Neural cell (in vitro differentiated cells): Measurements from ENCODE around the gene IL22. TPM values are rescaled to one million over a fixed set of nuclear protein-coding genes. Genes with fewer than 3 reads are reported as not detected.

Source experiments
- H2AFZ ChIP-seq: fragments of 200-600, 300-800 bp; sonication (generic), shearing (Covaris generic); 2 replicates; pipeline ENCODE4 v1.6.0; 2014; ENCODE audit warnings: low read depth, mild to moderate bottlenecking, antibody characterized with exemption, low read length, moderate library complexity
- H3F3A ChIP-seq: fragments of 200-600 bp; shearing (Covaris generic); 2 replicates; pipeline ENCODE4 v1.6.1; 2016; ENCODE audit warnings: mild to moderate bottlenecking, moderate library complexity, mixed read lengths, antibody characterized with exemption, low read length; ENCODE audit not compliant: insufficient read depth, poor library complexity, severe bottlenecking
- H3K27ac ChIP-seq: fragments of 200-600, 300-800 bp; sonication (generic), shearing (Covaris generic); 2 replicates; pipeline ENCODE4 v1.5.1; 2014; ENCODE audit warnings: mild to moderate bottlenecking, low read length, moderate library complexity
- H3K27me3 ChIP-seq: fragments of 300-800, 200-600 bp; sonication (generic), shearing (Covaris generic); 2 replicates; pipeline ENCODE4 v1.6.0; 2014; ENCODE audit warnings: mild to moderate bottlenecking, low read depth, low read length, moderate library complexity; ENCODE audit not compliant: insufficient read depth
- H3K36me3 ChIP-seq: fragments of 300-800, 200-600 bp; sonication (generic), shearing (Covaris generic); 2 replicates; pipeline ENCODE4 v1.5.1; 2014; ENCODE audit warnings: mild to moderate bottlenecking, antibody characterized with exemption, low read length, moderate library complexity; ENCODE audit not compliant: insufficient read depth
- H3K4me2 ChIP-seq: fragments of 300-800, 200-600 bp; sonication (generic), shearing (Covaris generic); 2 replicates; pipeline ENCODE4 v1.6.0; 2014; ENCODE audit warnings: mild to moderate bottlenecking, low read length
- H3K4me3 ChIP-seq: fragments of 300-800, 200-600 bp; sonication (generic), shearing (Covaris generic); 2 replicates; pipeline ENCODE4 v1.5.1; 2014; ENCODE audit warnings: mild to moderate bottlenecking, low read length, moderate library complexity
- H3K79me2 ChIP-seq: fragments of 200-600 bp; shearing (Covaris generic); replicated peaks from 2 replicates; pipeline ENCODE4 v1.6.0; 2014; ENCODE audit warnings: mild to moderate bottlenecking, low read length, moderate library complexity; ENCODE audit not compliant: insufficient read depth
- H3K9ac ChIP-seq: fragments of 300-800, 200-600 bp; sonication (generic), shearing (Covaris generic); 2 replicates; pipeline ENCODE4 v1.6.1; 2016; ENCODE audit warnings: mild to moderate bottlenecking, low read length, mixed read lengths
- H3K9me2 ChIP-seq: fragments of 200-600 bp; shearing (Covaris generic); 2 replicates; pipeline ENCODE4 v1.6.1; 2016; ENCODE audit warnings: mild to moderate bottlenecking, low read length, mixed read lengths; ENCODE audit not compliant: insufficient read depth
- H3K9me3 ChIP-seq: fragments of 200-600, 300-800 bp; sonication (generic), shearing (Covaris generic); 2 replicates; pipeline ENCODE4 v1.6.1; 2016; ENCODE audit warnings: mild to moderate bottlenecking, mixed run types, low read length, moderate library complexity, mixed read lengths
- H4K20me1 ChIP-seq: fragments of 200-600 bp; shearing (Covaris generic); 2 replicates; pipeline ENCODE4 v1.6.1; 2016; ENCODE audit warnings: mild to moderate bottlenecking, mixed run types; ENCODE audit not compliant: insufficient read depth
- EP300 ChIP-seq: fragments of 450-650 bp; conservative IDR thresholded peaks from 2 replicates; pipeline ENCODE4 v1.6.1; 2014; ENCODE audit warnings: antibody characterized with exemption, mild to moderate bottlenecking, moderate library complexity; ENCODE audit not compliant: poor library complexity, severe bottlenecking
- EZH2 ChIP-seq: fragments of 200-600, 300-800 bp; shearing (Covaris generic), sonication (generic); IDR thresholded peaks from 2 replicates; pipeline ENCODE4 v1.6.1; 2014; ENCODE audit warnings: antibody characterized with exemption, low read length, borderline replicate concordance, mild to moderate bottlenecking; ENCODE audit not compliant: insufficient read depth, poor library complexity, severe bottlenecking
- MXI1 ChIP-seq: fragments of 450-650 bp; conservative IDR thresholded peaks from 2 replicates; pipeline ENCODE4 v1.6.1; 2014; ENCODE audit warnings: antibody characterized with exemption, mild to moderate bottlenecking; ENCODE audit not compliant: poor library complexity, severe bottlenecking
- POLR2AphosphoS5 ChIP-seq: IDR thresholded peaks from 2 replicates; pipeline ENCODE4 v1.6.1; 2012
- RAD21 ChIP-seq: fragments of 450-650 bp; conservative IDR thresholded peaks from 2 replicates; pipeline ENCODE4 v1.6.1; 2014; ENCODE audit warnings: antibody characterized with exemption, mild to moderate bottlenecking, moderate library complexity
- SMC3 ChIP-seq: fragments of 450-650 bp; conservative IDR thresholded peaks from 2 replicates; pipeline ENCODE4 v1.6.1; 2014; ENCODE audit warnings: antibody characterized with exemption, mild to moderate bottlenecking, moderate library complexity; ENCODE audit not compliant: poor library complexity
- TAF1 ChIP-seq: IDR thresholded peaks from 2 replicates; pipeline ENCODE4 v1.6.1; 2012; ENCODE audit warnings: low read depth
- polyA plus RNA-seq: library from polyadenylated mRNA; depleted of rRNA; stranded (reverse); fragments of >200 nt; gene quantifications from 2 replicates; pipeline ENCODE4 v1.2.3, GENCODE V29; 2014
- TF ChIP-seq, protein P1 (sequence below): fragments of 450-650 bp; IDR thresholded peaks from 2 replicates; pipeline ENCODE4 v1.5.1; 2014; ENCODE audit warnings: antibody characterized with exemption, mild to moderate bottlenecking, moderate library complexity; ENCODE audit not compliant: poor library complexity, severe bottlenecking
- TF ChIP-seq, protein P2 (sequence below): IDR thresholded peaks from 2 replicates; pipeline ENCODE4 v1.6.1; 2012; ENCODE audit warnings: borderline replicate concordance

The IL22 gene
- polyA plus RNA-seq, 1 donor from 2014 or later = not detected

DNA sequence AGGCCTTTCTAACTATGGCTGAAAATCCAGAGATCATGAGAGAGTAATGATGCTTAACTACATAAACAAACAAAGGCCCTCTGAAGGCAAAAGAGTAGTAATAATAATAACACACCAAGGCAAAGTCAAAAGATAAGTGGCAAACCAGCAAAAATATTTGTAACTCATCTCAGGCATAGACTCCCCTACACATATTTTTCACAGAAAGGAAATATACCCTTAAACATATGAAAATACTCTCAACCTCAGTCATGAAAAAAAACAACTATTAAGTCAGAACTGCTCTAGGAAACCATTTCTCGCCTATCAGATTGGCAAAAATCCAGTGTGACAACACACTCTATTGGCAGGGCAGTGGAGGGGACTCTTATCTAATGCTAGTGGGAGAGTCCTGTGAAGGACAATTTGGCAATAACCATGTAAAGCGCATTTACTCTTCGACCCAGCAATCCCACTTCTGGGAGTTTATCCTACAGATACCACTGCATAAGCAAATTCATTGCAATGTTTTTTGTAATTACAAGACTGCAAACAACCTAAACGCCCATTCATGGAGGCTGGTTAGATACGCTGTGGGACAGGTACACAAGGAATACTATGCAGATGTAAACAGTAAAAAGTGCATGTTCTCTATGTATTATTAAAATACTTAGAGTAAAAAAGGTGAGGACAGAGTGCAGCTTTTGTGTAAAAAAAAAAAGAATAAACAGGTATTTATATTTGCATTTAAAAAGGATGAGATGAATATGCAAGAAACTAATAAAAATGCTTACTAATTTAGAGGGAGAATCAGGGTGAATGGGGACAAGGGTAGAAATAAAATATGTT, 26.0 kb upstream of the IL22 start:
- H3K9me3 ChIP-seq = no peaks in the 10 kb centered on the region
- H3K9ac ChIP-seq = no peak overlapping the region
- H3K9me2 ChIP-seq = no peaks in the 10 kb centered on the region
- no peak overlapping the region for H3K27ac ChIP-seq
- no peak overlapping the region for H2AFZ ChIP-seq
- no peaks in the 10 kb centered on the region for H3K79me2 ChIP-seq
- no peaks in the 10 kb centered on the region for H3F3A ChIP-seq
- H3K36me3 ChIP-seq = no peaks in the 10 kb centered on the region
- H4K20me1 ChIP-seq = no peaks in the 10 kb centered on the region
- no peak for TF ChIP-seq MXI1
- TF ChIP-seq, protein P1, sequence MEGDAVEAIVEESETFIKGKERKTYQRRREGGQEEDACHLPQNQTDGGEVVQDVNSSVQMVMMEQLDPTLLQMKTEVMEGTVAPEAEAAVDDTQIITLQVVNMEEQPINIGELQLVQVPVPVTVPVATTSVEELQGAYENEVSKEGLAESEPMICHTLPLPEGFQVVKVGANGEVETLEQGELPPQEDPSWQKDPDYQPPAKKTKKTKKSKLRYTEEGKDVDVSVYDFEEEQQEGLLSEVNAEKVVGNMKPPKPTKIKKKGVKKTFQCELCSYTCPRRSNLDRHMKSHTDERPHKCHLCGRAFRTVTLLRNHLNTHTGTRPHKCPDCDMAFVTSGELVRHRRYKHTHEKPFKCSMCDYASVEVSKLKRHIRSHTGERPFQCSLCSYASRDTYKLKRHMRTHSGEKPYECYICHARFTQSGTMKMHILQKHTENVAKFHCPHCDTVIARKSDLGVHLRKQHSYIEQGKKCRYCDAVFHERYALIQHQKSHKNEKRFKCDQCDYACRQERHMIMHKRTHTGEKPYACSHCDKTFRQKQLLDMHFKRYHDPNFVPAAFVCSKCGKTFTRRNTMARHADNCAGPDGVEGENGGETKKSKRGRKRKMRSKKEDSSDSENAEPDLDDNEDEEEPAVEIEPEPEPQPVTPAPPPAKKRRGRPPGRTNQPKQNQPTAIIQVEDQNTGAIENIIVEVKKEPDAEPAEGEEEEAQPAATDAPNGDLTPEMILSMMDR = no peak
- TF ChIP-seq TAF1 = no peak
- TF ChIP-seq RAD21 = no peak
- TF ChIP-seq, protein P2, sequence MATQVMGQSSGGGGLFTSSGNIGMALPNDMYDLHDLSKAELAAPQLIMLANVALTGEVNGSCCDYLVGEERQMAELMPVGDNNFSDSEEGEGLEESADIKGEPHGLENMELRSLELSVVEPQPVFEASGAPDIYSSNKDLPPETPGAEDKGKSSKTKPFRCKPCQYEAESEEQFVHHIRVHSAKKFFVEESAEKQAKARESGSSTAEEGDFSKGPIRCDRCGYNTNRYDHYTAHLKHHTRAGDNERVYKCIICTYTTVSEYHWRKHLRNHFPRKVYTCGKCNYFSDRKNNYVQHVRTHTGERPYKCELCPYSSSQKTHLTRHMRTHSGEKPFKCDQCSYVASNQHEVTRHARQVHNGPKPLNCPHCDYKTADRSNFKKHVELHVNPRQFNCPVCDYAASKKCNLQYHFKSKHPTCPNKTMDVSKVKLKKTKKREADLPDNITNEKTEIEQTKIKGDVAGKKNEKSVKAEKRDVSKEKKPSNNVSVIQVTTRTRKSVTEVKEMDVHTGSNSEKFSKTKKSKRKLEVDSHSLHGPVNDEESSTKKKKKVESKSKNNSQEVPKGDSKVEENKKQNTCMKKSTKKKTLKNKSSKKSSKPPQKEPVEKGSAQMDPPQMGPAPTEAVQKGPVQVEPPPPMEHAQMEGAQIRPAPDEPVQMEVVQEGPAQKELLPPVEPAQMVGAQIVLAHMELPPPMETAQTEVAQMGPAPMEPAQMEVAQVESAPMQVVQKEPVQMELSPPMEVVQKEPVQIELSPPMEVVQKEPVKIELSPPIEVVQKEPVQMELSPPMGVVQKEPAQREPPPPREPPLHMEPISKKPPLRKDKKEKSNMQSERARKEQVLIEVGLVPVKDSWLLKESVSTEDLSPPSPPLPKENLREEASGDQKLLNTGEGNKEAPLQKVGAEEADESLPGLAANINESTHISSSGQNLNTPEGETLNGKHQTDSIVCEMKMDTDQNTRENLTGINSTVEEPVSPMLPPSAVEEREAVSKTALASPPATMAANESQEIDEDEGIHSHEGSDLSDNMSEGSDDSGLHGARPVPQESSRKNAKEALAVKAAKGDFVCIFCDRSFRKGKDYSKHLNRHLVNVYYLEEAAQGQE = no peak
- no peak for TF ChIP-seq EP300
- TF ChIP-seq EZH2 = no peak
- TF ChIP-seq POLR2AphosphoS5 = no peak
- TF ChIP-seq SMC3 = no peak
- H3K4me2 ChIP-seq = no peak overlapping the region
- no peaks in the 10 kb centered on the region for H3K27me3 ChIP-seq
- H3K4me3 ChIP-seq = no peak overlapping the region

DNA sequence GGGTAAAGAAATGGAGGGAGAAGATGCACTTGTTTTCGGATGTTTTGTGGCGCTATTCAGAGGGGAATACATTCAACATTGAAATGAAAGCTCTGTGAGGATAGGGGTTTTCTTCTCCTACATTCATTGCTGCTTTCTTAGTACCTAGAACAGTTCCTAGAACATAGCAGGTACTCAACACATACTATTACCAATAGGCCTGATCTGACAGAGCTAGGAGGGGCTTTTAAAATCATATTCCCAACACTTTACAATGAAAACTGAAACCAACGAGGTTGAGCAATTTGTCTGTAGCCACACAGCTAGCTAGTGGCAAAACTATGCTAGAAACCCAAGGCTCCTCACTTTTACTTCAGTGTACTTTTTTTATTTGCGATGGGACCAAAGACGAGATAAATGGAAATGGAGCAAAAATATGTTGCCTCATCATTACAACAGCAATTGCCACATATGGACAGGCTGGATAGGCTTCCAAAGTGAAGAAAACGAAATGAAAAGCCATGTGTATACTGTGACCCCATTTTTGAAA, 23.1 kb upstream of the IL22 start:
- no peak overlapping the region for H3K4me3 ChIP-seq
- no peak overlapping the region for H3K9ac ChIP-seq
- H3K9me2 ChIP-seq = no peaks in the 10 kb centered on the region
- H3K79me2 ChIP-seq = no peaks in the 10 kb centered on the region
- no peak overlapping the region for H3K4me2 ChIP-seq
- no peaks in the 10 kb centered on the region for H4K20me1 ChIP-seq
- no peaks in the 10 kb centered on the region for H3F3A ChIP-seq
- H3K27ac ChIP-seq = no peak overlapping the region
- no peak overlapping the region for H2AFZ ChIP-seq
- H3K27me3 ChIP-seq = no peaks in the 10 kb centered on the region
- H3K9me3 ChIP-seq = no peaks in the 10 kb centered on the region
- no peaks in the 10 kb centered on the region for H3K36me3 ChIP-seq
- TF ChIP-seq MXI1 = no peak
- TF ChIP-seq, protein P2 = no peak
- TF ChIP-seq RAD21 = no peak
- no peak for TF ChIP-seq EP300
- TF ChIP-seq TAF1 = no peak
- TF ChIP-seq POLR2AphosphoS5 = no peak
- TF ChIP-seq, protein P1 = no peak
- no peak for TF ChIP-seq EZH2
- no peak for TF ChIP-seq SMC3
